Activated CD4-positive, CD25-positive, alpha-beta regulatory T cell treated with anti-CD3 and anti-CD28 coated beads, Interleukin-2, amount 50 U/mL, for 72 hours (primary cell): ENCODE results near the gene GET4.
"Not testable (repeated sequence)": the region's sequence is repeated elsewhere in the genome, so short reads cannot be mapped to it uniquely, and the experiment has no call there.

Source experiments
- DNase-seq: peaks from one replicate; pipeline ENCODE4 v3.0.0; 2021

The GET4 gene

GRCh38 chr7:917255-918117 lies 41.1 kb downstream of the GET4 start:
- DNase-seq = no peak

GRCh38 chr7:918118-918425 lies 41.7 kb downstream of the GET4 start:
- DNase-seq = peak; percentile 18

GRCh38 chr7:918441-919113 lies 42.2 kb downstream of the GET4 start:
- DNase-seq = peak; percentile 22

- peak; percentile 25 for DNase-seq
Observed at GRCh38 chr7:919114-919442, 42.7 kb downstream of the GET4 start.

- DNase-seq = peak; percentile 26
Observed at GRCh38 chr7:919924-920341, 43.6 kb downstream of the GET4 start.

GRCh38 chr7:920351-921070 lies 44.2 kb downstream of the GET4 start:
- DNase-seq = peak; percentile 39

GRCh38 chr7:921071-921461 lies 44.7 kb downstream of the GET4 start:
- peak; percentile 20 for DNase-seq

- peak; percentile 38 for DNase-seq
Observed at GRCh38 chr7:921581-922333, 45.4 kb downstream of the GET4 start.

- DNase-seq = peak; percentile 42
Observed at GRCh38 chr7:922334-923107, 46.2 kb downstream of the GET4 start.

- peak; percentile 83 for DNase-seq
Observed at GRCh38 chr7:923108-924041, 47.0 kb downstream of the GET4 start.

GRCh38 chr7:924042-924441 lies 47.7 kb downstream of the GET4 start:
- DNase-seq = not testable (repeated sequence)

GRCh38 chr7:924541-925231 lies 48.3 kb downstream of the GET4 start:
- peak; percentile 59 for DNase-seq

GRCh38 chr7:925601-926000 lies 49.2 kb downstream of the GET4 start:
- DNase-seq = peak; percentile 30

- peak; percentile 27 for DNase-seq
Observed at GRCh38 chr7:926061-927030, 50.0 kb downstream of the GET4 start.

- DNase-seq = peak; percentile 29
Observed at GRCh38 chr7:927031-927671, 50.8 kb downstream of the GET4 start.

- peak; percentile 24 for DNase-seq
Observed at GRCh38 chr7:929311-929711, 53.0 kb downstream of the GET4 start.

GRCh38 chr7:930975-931758 lies 54.8 kb downstream of the GET4 start:
- DNase-seq = no peak
